Hepatocyte (in vitro differentiated cells): ENCODE results near the gene PICK1. TPM values are rescaled to one million over a fixed set of nuclear protein-coding genes. Genes with fewer than 3 reads are reported as not detected.

Experiments used
- DNase-seq: peaks from one replicate; pipeline ENCODE4 v3.0.0-alpha.2; 2016; ENCODE audit warnings: low spot score
- H2AFZ ChIP-seq: fragments of 200-600 bp; sonication (generic); 2 replicates; pipeline ENCODE4 v1.6.0; 2016; ENCODE audit warnings: antibody characterized with exemption, mild to moderate bottlenecking
- H3K27ac ChIP-seq: fragments of 200-600 bp; sonication (generic); 2 replicates; pipeline ENCODE4 v1.5.1; 2016; ENCODE audit warnings: mild to moderate bottlenecking
- H3K27me3 ChIP-seq: fragments of 200-600 bp; sonication (generic); 2 replicates; pipeline ENCODE4 v1.6.1; 2016
- H3K36me3 ChIP-seq: fragments of 200-600 bp; sonication (generic); replicated peaks from 2 replicates; pipeline ENCODE4 v1.5.1; 2016; ENCODE audit warnings: low read depth; ENCODE audit not compliant: insufficient read depth
- H3K4me1 ChIP-seq: fragments of 200-600 bp; sonication (generic); 2 replicates; pipeline ENCODE4 v1.5.1; 2016; ENCODE audit warnings: mild to moderate bottlenecking, moderate library complexity; ENCODE audit not compliant: insufficient read depth
- H3K4me2 ChIP-seq: fragments of 200-600 bp; sonication (generic); 2 replicates; pipeline ENCODE4 v1.6.0; 2016
- H3K4me3 ChIP-seq: fragments of 200-600 bp; sonication (generic); 2 replicates; pipeline ENCODE4 v1.5.1; 2016; ENCODE audit warnings: mild to moderate bottlenecking
- H3K79me2 ChIP-seq: fragments of 200-600 bp; sonication (generic); 2 replicates; pipeline ENCODE4 v1.6.0; 2017; ENCODE audit warnings: mild to moderate bottlenecking
- H3K9me2 ChIP-seq: fragments of 200-600 bp; sonication (generic); replicated peaks from 2 replicates; pipeline ENCODE4 v1.6.0; 2017; ENCODE audit warnings: mild to moderate bottlenecking; ENCODE audit not compliant: insufficient read depth
- H3K9me3 ChIP-seq: fragments of 200-600 bp; sonication (generic); 2 replicates; pipeline ENCODE4 v1.5.1; 2016; ENCODE audit warnings: low read depth, mild to moderate bottlenecking
- H4K20me1 ChIP-seq: fragments of 200-600 bp; sonication (generic); 2 replicates; pipeline ENCODE4 v1.6.0; 2016; ENCODE audit warnings: mild to moderate bottlenecking; ENCODE audit not compliant: insufficient read depth, poor library complexity, severe bottlenecking
- CTCF ChIP-seq: fragments of 200-600 bp; sonication (generic); IDR thresholded peaks from 2 replicates; pipeline ENCODE4 v1.5.1; 2016; ENCODE audit warnings: antibody characterized with exemption, mild to moderate bottlenecking; ENCODE audit not compliant: poor library complexity
- EZH2 ChIP-seq: fragments of 200-600 bp; sonication (generic); IDR thresholded peaks from 2 replicates; pipeline ENCODE4 v1.6.1; 2016; ENCODE audit warnings: antibody characterized with exemption, mild to moderate bottlenecking, borderline replicate concordance
- EZH2phosphoT487 ChIP-seq: fragments of 200-600 bp; sonication (generic); IDR thresholded peaks from one replicate; pipeline ENCODE4 v1.6.1; 2018; ENCODE audit warnings: antibody characterized with exemption, mild to moderate bottlenecking, low read depth, moderate library complexity; ENCODE audit not compliant: unreplicated experiment, severe bottlenecking
- WGBS: methylation state at CpG from one replicate; pipeline ENCODE4 v1.1.6; 2016; ENCODE audit warnings: low lambda C conversion rate; ENCODE audit errors: missing lambda C conversion rate; 5-methylcytosine and 5-hydroxymethylcytosine counted together
- polyA plus RNA-seq: library from polyadenylated mRNA; unstranded; fragments of >200 nt; fragmentation: Nextera tagmentation; extraction: Ambion mirVana; gene quantifications from 2 replicates; pipeline ENCODE4 v1.2.1, GENCODE V29; 2016
- total RNA-seq: library from RNA; depleted of rRNA; stranded (reverse); fragments of >200 nt; gene quantifications from 2 replicates; pipeline ENCODE4 v1.2.3, GENCODE V29; 2014

The PICK1 gene
- total and polyA plus RNA-seq, 2 experiments from 2014 or later: 26.2 to 43.1 TPM

- Histone ChIP-seq H3K9me3 (no peaks in the 10 kb centered on the region), H3K79me2 (no peaks in the 10 kb centered on the region), H4K20me1 (no peaks in the 10 kb centered on the region), H3K27ac (no peak overlapping the region), H3K4me3 (no peak overlapping the region), H2AFZ (no peak overlapping the region), H3K4me1 (peaks cover 8% of the 10 kb centered on the region), H3K27me3 (no peaks in the 10 kb centered on the region), H3K9me2 (no peaks in the 10 kb centered on the region), H3K4me2 (no peak overlapping the region), H3K36me3 (no peaks in the 10 kb centered on the region)
- no peak for DNase-seq
- no peak for TF ChIP-seq CTCF
- TF ChIP-seq EZH2: no peak
- TF ChIP-seq EZH2phosphoT487: no peak
- 92% methylated on average over 13 of the region's 13 CpGs for WGBS
Observed at GRCh38 chr22:38066381-38067027, 9.3 kb downstream of the PICK1 start.

- DNase-seq: no peak
- Histone ChIP-seq H3K36me3 (no peaks in the 10 kb centered on the region), H3K4me3 (no peak overlapping the region), H3K27ac (no peak overlapping the region), H4K20me1 (no peaks in the 10 kb centered on the region), H2AFZ (no peak overlapping the region), H3K9me2 (no peaks in the 10 kb centered on the region), H3K79me2 (no peaks in the 10 kb centered on the region), H3K4me2 (no peak overlapping the region), H3K4me1 (peaks cover 8% of the 10 kb centered on the region), H3K9me3 (no peaks in the 10 kb centered on the region), H3K27me3 (no peaks in the 10 kb centered on the region)
- TF ChIP-seq EZH2: no peak
- no peak for TF ChIP-seq EZH2phosphoT487
- TF ChIP-seq CTCF: no peak
- 96% methylated on average over 8 of the region's 8 CpGs for WGBS
Observed at GRCh38 chr22:38067028-38067415, 9.8 kb downstream of the PICK1 start.

GRCh38 chr22:38067761-38068360 is 10.7 kb downstream of the PICK1 start:
- WGBS: 91% methylated on average over 13 of the region's 13 CpGs
- no peaks in the 10 kb centered on the region for H4K20me1 ChIP-seq
- H3K36me3 ChIP-seq: no peaks in the 10 kb centered on the region
- no peak overlapping the region for H3K27ac ChIP-seq
- H3K4me3 ChIP-seq: no peak overlapping the region
- no peaks in the 10 kb centered on the region for H3K9me3 ChIP-seq
- H3K4me1 ChIP-seq: peaks cover 8% of the 10 kb centered on the region
- H3K27me3 ChIP-seq: no peaks in the 10 kb centered on the region
- no peak overlapping the region for H2AFZ ChIP-seq
- no peaks in the 10 kb centered on the region for H3K79me2 ChIP-seq
- no peak for DNase-seq
- H3K9me2 ChIP-seq: no peaks in the 10 kb centered on the region
- no peak for TF ChIP-seq EZH2
- no peak for TF ChIP-seq CTCF
- no peak for TF ChIP-seq EZH2phosphoT487
- no peak overlapping the region for H3K4me2 ChIP-seq
